ENCODE results near the gene TBK1.
"Not testable (repeated sequence)": the region's sequence is repeated elsewhere in the genome, so short reads cannot be mapped to it uniquely, and the experiment has no call there.

The TBK1 gene

DNA sequence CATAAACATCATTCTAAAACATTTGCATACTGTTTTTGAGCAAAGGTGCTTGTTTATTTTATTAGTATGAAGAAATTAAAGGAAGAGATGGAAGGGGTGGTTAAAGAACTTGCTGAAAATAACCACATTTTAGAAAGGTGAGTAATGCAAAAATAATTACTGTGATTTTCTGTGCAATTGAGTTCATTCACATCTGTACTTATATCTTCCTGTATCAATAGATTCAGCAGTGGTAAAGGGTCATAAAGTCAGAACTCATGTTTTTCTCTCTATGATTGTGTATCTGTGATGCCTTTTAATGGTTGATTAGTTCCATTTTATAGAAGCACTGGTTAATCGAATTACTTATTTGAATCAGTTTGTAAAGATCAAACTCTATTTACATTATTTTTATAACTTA, 46.0 kb downstream of the TBK1 start:
- DNase-seq, result no peak

DNA sequence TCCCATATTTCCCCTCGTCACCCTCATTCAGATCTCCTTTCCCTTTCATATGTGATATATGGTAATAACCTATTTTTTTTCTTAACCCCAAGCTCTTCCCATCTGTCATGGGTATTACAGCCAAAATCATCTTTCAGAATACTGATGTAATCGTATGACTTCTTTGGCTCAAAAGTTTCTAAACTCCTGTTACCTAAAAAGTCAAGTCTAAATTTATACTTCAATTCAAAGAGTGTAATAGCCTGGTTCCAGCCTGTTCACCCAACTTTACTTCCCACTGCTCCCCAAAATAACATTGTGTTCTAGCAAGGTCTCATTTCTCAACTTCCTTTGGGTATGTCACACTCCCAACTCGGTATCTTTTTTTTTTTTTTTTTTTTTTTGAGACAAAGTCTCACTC, 48.5 kb downstream of the TBK1 start:
- no peak for DNase-seq

DNA sequence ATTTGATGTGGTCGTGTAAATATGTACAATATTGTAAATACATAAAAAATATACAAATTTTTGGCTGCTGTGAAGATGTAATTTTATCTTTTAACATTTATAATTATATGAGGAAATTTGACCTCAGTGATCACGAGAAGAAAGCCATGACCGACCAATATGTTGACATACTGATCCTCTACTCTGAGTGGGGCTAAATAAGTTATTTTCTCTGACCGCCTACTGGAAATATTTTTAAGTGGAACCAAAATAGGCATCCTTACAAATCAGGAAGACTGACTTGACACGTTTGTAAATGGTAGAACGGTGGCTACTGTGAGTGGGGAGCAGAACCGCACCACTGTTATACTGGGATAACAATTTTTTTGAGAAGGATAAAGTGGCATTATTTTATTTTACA, 49.6 kb downstream of the TBK1 start:
- DNase-seq, result no peak

DNA sequence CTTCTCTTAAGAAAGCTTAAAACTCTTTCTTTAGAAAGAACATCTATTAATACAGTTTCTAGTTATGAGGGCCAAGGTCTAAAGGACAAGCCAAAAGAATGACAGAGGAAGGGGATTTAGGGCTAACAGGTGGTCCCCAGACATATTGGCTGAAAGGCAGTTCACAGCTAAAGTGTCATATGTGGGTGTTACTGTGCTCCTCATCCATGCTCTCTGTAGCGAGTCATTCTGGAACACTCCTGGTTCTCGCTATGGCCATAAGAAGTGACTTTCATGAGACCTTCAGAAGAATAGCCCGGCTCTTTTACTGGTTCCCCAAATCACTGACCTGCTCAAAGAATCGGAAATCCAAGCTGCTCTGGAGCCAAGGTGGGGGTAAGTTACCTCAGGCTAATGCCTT, 55.0 kb downstream of the TBK1 start:
- no peak for DNase-seq

DNA sequence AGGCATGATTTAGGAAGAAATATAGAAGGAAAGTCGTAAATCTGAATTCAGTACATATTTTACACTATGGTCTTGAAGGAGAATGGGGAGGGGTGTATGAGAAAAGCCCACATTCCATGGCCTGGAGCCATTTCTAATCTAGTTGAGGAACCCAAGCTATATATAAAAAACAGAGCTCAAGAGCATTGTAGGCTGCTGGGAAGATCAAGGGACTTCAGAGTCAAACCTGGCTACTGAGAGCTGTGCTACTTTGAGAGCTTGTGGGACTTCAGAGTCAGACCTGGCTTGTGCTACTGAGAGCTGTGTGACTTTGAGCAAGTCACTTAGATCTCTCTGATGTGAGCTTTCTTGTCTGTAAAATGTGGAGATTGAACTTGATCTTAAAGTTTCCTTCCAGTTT, 58.7 kb downstream of the TBK1 start:
- no peak for DNase-seq

DNA sequence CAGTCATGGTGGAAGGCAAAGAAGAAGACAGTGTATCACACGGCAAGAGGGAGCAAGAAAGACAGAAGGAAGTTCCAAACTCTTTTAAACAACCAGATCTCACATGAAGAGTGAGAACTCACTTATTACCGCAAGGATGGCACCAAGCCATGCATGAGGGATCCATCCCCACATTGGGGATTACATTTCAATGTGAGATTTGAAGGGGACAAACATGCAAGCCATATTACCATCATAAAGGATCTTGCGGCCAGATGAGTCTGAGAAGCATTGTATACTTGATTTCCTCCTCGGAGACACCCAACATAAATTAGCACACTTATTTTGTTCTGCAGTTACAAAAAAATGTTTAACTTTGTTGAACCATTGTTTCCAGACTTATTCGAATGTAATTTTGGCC, 66.5 kb downstream of the TBK1 start:
- no peak for DNase-seq

DNA sequence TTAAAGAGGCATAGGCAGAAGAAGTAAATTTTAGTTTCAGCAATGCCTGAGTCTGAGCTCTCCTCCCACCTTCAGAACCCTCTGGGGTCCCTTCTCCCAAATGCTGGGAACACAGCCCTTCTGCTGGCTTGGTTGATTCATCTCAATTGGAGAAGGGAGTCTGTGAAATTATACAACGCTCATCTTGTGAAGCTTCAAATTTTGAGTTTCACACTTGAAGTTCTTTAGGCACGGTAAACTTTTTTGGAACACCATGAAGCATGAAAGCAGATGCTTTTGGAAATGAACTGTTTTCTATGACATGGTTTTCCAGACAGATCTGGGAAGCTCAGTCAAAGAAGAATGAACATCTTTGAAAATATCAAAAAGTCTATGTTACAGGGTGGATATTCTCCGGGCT, 69.9 kb downstream of the TBK1 start:
- DNase-seq, result no peak

DNA sequence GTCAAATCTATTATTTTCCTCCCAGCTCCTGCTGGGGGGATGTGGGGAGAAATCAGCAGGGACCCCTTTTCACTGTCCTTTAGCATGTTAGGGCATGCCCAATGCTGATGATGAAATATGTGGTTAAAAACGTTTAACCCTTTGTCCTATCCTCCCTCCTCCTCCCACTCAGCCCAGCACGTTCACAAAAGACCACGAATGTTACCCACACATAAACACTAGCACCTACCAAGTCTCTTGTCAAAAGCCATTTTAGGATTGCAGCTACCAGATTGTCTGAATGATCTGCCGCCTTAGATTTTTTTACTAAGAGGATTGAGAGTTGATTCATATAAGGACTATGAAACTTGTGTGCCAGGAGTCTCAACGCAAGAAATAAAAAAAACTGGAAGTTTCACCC, 70.4 kb downstream of the TBK1 start:
- DNase-seq, result no peak

DNA sequence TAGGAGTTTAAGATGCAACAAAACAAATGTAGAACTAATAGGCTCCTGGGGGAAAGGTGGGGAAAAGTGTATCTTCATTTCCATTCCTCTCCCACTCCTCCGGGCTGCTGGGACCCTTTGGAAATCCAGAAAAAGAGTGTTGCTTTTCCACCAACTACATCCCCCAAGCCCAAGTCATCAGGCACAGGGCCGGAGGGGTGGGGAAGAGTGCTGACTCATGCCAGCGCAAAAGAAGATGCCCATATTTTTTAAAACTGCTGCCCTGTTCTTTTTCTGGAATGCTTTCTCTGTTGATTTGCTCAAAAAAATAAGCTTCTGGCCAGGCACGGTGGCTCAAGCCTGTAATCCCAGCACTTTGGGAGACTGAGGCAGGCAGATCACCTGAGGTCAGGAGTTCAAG, 70.9 kb downstream of the TBK1 start:
- no peak for DNase-seq

DNA sequence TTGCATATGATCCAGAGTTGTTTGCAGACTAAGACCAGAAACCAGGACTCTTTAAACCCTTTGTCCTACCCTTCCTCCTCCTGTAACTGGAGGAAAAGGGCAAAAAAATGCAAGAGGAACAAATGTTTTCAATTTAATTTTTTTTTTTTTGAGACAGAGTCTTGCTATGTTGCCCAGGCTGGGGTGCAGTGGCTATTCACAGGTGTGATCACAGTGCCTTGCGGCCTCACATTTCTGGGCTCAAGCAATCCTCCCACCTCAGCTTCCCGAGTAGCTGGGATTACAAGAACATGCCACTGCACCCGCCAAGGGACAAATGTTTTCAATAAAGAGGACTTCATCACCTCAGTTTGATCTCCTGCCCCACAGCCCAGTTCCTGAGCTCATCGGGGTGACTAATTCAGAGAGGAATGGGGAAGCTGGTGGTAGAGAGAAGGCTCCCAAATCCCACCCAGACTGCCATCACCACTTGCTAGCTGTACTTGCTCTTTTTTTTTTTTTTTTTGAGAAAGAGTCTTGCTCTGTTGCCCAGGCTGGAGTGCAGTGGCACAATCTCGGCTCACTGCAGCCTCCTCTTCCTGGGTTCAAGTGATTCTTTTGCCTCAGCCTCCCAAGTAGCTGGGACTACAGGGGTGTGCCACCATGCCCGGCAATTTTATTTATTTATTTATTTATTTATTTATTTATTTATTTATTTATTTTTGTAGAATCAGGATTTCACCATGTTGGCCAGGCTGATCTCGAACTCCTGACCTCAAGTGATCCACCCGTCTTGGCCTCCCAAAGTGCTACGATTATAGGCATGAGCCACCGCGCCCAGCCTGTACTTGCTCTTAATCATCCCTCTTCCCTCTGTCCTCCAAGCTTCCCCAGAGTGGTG, 71.9 kb downstream of the TBK1 start:
- DNase-seq, result not testable (repeated sequence)

DNA sequence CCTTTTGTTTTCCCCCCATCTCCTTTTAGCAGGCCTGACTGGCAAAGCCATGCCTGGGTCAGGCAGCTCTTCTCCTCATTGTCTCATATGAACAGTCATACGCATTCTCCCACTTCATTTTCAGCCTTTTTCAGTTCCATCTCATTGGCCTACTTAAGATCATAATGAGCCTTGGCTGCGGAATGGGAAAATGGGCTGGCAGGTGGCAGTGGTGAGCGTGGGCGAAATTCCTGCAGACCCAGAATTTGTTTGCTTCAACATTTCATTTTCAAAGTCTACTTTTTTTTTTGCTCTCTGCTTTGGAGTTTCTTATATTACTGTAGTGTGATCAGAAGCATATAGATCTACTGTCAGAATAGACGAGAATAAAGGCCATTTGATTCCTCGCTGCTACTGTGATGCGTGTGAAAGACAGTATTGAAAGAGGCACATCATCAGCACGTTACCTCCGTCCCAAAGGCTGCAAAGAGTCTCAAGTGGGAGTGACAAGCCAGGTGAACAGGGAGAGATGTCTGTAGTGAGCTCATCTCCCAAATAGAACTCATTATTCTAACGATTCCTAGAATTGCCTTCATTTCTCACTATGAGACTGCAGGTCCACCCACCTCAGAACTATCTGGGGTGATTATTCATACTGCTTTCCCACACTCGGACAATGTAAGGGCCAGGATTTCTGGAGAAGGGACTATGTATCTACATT, 73.7 kb downstream of the TBK1 start:
- DNase-seq, result no peak

DNA sequence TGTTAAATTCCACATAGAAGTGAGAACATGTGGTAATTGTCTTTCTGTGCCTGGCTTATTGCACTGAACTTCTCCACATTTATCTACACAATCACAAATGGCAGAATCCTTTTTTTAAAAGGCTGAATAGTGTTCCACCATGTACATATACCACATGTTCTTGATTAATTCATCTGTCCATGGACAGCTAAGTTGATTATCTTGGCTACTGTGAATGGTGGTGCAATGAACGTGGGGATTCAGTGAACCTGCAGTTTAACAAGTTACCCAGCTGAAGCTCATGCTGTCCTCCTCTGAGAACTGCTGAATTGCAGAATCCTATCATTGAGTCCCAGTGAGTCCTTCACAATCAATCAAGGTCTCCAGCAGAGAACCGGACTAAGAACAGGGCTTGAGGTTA, 74.9 kb downstream of the TBK1 start:
- no peak for DNase-seq

DNA sequence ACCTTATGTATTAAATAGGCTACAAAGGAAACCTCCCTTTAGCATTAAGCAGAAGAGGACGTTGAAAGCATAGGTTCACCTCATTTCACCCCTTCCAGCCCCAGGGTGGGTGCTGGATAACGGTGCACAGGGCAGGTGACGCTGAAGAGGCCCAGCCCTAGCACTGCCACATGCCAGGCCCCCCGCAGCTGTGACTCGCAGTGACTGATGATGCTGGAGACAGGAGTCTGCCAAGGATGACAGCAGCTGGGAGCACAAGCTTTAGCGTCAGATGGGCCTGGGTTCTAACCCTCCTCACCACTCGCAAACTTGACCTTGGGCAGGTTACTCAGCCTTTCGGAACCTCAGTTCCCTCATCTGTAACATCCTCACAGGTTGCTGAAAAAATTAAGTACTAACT, 76.7 kb downstream of the TBK1 start:
- no peak for DNase-seq

DNA sequence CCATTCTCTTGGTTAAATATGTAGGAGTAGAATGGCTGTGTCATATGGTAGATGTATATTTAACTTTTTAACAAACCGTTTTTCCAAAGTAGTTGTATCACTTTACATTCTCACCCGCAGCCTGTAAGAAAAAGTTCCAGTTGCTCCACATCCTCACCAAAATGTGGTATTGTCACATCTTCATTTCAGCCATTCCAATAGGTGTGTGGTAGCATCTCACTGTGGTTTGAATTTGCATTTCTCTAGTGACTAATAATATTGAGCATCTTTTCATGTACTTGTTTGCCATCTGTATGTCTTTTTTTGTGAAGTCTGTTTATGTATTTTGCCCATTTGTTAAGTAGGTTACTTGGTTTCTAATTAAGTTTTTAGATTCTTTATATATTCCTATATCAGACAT, 78.6 kb downstream of the TBK1 start:
- DNase-seq, result no peak

DNA sequence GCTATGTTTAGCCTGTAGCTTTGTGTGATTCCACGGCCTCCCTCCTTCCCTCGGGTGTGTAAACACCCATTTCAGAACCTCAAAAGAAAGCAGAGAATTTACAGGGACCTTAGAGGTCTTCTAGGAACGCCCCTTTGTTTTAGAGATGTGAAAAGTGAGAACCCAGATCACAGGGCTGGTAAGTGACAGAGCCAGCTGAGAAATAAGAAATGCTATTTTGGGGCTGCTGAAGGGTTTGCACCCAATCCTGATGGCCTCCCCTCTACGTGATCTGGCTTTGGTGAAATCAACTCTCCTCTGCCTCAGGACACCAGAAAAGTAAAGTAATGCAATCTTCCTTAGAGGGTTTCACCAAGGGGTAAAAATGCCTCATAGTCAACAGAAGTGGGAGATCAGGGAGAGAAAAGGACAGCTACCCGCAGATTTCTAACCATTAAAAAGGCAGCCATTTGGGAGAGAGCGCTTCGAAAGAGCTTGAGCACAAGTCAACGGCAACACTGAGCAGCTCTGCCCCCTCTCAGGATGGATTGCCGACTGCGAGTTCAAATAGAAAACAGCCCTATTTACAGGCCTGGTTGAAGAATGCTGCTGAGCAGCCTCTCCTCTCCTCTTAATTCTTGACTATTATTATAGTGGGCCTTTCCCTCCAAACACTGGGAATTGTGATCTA, 79.9 kb downstream of the TBK1 start:
- no peak for DNase-seq

DNA sequence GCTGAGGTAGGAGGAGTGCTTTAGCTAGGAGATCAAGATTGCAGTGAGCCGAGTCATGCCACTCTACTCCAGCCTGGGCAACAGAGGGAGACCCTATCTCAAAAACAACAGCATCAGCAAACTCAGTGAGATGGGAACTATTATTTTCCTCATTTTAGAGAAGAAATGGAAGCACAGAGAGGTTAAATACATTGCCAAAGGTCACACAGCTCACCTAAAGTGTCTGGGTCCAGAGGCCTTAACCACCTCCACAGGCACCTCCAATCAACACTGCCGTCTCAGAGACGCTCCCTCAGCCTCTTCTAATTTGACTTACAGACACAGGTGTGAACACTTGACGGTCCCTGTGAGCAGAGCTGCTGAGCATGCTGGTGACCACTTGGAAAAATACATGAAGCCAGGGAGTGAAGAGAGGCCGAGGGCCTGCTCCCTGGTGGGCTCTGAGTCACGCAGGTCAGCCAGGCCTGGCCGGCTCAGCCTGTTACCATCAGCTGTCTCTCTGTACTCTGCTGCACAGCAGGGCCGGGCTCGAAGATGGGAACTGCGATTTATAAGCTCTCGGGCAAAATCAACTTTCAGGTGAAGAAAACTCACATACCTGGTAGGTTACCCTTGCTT, 80.9 kb downstream of the TBK1 start:
- no peak for DNase-seq

DNA sequence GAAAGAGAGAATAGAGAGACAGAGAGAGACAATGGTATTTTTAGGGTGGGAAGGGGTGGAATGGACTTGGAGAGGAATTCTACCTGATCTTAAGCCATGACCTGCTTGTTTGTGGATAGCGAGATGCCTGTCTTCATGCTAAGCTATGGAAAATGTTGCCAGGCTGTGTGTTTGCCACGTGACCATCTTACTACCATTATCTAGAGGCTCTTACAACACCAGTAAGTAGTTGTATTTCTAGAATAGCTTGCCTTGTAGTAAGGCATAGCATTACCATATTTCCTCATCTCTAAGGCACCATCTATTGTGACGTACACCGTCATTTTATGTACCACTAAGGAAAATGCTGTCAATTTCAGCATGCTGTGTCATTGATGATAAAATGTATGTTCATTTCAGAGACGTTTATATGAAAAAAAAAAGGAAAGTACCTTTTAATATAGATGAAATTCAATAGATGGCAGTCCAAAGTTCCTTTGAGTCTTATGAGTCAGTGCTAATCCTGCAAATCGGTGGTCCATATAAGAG, 82.8 kb downstream of the TBK1 start:
- no peak for DNase-seq

DNA sequence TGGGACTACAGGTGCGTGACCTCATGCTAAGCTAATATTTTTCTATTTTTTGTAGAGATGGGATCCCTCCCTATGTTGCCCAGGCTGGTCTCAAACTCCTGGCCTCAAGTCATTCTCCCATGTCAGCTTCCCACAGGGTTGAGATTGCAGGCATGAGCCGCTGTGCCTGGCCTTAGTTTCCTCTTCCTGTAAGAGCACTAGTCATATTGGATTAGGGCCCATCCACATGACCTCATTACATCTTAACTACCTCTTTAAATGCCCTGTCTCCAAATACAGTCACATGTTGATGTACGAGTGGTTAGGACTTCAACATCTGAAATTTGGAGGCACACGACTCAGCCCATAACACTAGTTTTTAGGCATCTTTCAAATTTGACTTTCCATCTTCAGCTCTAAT, 86.2 kb downstream of the TBK1 start:
- DNase-seq, result no peak

DNA sequence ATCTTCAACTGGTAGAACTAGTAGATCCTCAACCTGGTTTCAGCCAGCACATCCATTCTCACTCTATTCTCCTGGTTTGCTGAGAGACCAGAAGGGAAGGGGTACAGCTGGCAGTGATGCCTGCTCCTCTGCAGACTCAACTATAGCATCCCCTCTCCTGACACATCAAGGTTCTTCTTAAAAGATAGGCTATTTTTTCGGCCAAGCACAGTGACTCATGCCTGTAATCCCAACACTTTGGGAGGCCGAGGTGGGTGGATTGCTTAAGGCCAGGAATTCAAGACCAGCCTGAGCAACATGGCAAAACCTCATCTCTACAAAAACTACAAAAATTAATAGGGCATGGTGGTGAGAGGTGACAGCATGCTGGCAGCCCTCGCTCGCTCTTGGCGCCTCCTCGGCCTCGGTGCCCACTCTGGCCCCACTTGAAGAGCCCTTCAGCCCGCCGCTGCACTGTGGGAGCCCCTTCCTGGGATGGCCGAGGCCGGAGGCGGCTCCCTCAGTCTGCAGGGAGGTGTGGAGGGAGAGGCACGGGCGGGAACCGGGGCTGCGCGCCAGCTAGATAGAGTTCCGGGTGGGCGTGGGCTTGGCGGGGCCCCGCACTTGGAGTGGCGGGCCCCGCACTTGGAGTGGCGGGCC, 90.6 kb downstream of the TBK1 start:
- not testable (repeated sequence) for DNase-seq

DNA sequence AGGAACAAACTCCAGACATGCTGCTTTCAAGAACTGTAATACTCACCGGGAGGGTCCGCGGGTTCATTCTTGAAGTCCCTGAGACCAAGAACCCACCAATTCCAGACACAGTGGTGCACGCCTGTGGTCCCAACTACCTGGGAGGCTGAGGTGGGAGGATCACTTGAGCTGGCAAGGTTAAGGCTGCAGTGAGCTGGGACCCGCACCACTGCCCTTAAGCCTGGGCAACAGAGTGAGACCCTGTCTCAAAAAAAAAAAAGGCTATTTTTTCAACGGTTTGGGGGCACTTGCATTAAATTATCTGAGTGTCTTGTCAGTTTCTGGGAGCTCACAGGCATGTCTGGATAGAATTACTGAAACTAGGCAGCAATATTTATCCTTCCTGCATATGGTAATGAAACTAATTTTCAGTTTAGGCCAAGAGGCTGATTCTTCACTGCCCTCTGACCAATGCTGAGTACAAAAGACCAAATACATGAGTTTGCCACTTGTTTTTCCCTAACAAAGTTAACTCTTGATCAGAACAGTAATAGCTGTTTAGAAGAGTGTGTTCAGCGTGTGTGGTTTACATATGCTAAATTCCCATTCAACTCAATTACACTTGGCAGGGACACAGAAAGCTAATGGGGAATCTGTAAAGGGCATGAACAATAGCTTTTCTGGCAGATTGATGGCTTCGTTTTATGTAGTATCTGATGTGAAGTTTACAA, 92.6 kb downstream of the TBK1 start:
- DNase-seq, result peak; percentile 6

DNA sequence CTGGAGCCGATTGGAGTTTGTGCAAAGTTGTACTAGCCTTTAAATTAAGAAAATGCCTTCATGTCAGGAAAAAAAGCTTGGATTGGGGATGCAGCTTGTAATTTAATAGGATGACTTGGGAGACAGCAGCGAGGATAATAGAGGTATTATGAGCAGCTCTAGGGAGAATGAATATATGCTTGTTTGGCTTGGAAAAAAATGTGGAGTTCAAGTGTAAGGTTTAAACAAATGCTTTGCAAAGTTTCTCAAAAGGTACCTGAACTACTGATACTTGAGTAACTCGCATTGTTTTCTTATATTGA, 93.1 kb downstream of the TBK1 start:
- no peak for DNase-seq

DNA sequence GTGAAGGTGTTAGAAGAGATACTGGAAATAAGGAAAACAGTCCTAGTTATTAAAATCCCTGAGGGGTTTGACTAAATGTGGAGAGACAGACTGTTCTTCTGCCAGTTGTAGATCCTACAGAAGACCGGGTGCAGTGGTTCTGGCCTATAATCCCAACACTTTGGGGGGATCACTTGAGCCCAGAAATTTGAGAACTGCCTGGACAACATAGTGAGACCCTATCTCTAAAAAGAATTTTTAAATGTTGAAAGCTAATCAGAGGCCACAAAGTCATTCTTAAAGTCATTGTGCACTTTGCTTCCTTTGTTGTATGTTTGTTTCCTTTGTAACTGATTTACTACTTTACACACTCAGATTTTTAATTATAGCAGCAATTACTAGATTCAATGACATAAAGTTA, 97.2 kb downstream of the TBK1 start:
- DNase-seq, result no peak

Measured in NCI-H1436 treated with DMSO at 0.1 percent for 48 hours (cell line).